K562 (cell line): Measurements from ENCODE around the gene DNAH9.

Experiments used
- CHD2 ChIP-seq: IDR thresholded peaks from 2 replicates; pipeline ENCODE4 v1.6.1; 2011; ENCODE audit warnings: low read depth, low read length
- FOXM1 ChIP-seq, 2 experiments: fragments of 450-650 bp in 1 of 2; sonication (generic) in 1 of 2; formaldehyde crosslinking in 1 of 2; IDR thresholded peaks; 2 replicates each; pipeline versions ENCODE4 v1.6.1 to v1.9.0; 2017 to 2022; ENCODE audit warnings: low read depth in 2 of 2, mild to moderate bottlenecking in 2 of 2, missing genetic modification reagents in 1 of 2, moderate library complexity in 1 of 2
- PTTG1 ChIP-seq: fragments of 450-650 bp; IDR thresholded peaks from 2 replicates; pipeline ENCODE4 v1.6.1; 2016; ENCODE audit warnings: low read depth, mild to moderate bottlenecking, missing genetic modification characterization, missing compliant biosample characterization
- SMC3 ChIP-seq: conservative IDR thresholded peaks from 2 replicates; pipeline ENCODE4 v1.6.1; 2011; ENCODE audit warnings: low read depth, low read length, improper control_type of control experiment; ENCODE audit not compliant: insufficient read depth
- ZBTB7A ChIP-seq: IDR thresholded peaks from 2 replicates; pipeline ENCODE4 v1.6.1; 2011; ENCODE audit warnings: low read depth, mild to moderate bottlenecking, low read length, moderate library complexity, borderline replicate concordance; ENCODE audit not compliant: control insufficient read depth
- ZNF140 ChIP-seq: fragments of 250-450 bp; sonication (Bioruptor Pico); IDR thresholded peaks from 2 replicates; pipeline ENCODE4 v1.8.0; 2021; ENCODE audit warnings: moderate library complexity, mild to moderate bottlenecking, inconsistent platforms
- TF ChIP-seq, protein P1 (sequence below): fragments of 250-450 bp; sonication (Bioruptor Pico); IDR thresholded peaks from 2 replicates; pipeline ENCODE4 v1.5.0; 2020; ENCODE audit warnings: mild to moderate bottlenecking
- TF ChIP-seq, protein P2 (sequence below), 3 experiments: IDR thresholded peaks in 2 of 3; conservative IDR thresholded peaks in 1 of 3; 2 replicates each; pipeline ENCODE4 v1.5.1; 2011 to 2012; ENCODE audit warnings: low read length in 3 of 3, mild to moderate bottlenecking in 3 of 3, control low read depth in 2 of 3, improper control_type of control experiment in 1 of 3, inconsistent platforms in 1 of 3, low read depth in 1 of 3, mixed read lengths in 1 of 3, moderate library complexity in 1 of 3; ENCODE audit not compliant: insufficient read depth in 2 of 3
- TF ChIP-seq, protein P3 (sequence below): sonication (generic); formaldehyde crosslinking; IDR thresholded peaks from 2 replicates; pipeline ENCODE4 v1.8.1; 2022; ENCODE audit warnings: missing genetic modification reagents

DNA sequence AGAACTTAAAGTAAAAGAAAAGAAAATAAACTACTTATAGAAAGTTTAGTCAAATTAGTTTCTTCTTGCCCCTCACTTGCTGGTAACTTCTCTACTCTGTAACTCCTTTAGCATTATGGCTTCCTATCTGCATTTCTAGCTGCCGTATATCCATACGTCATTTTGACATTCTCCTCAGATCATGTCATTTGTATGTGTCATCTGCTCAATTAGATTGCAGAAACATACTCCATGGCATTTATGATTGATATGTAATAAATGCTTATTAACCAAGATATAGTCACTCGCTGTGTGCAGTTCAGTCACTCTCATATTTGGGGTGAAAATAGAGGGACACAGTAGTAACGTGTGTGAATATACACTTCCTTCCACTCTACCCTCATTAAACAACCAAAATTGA is 295.6 kb downstream of the DNAH9 start:
- TF ChIP-seq, protein P1, sequence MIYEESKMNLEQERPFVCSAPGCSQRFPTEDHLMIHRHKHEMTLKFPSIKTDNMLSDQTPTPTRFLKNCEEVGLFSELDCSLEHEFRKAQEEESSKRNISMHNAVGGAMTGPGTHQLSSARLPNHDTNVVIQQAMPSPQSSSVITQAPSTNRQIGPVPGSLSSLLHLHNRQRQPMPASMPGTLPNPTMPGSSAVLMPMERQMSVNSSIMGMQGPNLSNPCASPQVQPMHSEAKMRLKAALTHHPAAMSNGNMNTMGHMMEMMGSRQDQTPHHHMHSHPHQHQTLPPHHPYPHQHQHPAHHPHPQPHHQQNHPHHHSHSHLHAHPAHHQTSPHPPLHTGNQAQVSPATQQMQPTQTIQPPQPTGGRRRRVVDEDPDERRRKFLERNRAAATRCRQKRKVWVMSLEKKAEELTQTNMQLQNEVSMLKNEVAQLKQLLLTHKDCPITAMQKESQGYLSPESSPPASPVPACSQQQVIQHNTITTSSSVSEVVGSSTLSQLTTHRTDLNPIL (CRISPR knock-in tag): no peak
- TF ChIP-seq, protein P2, sequence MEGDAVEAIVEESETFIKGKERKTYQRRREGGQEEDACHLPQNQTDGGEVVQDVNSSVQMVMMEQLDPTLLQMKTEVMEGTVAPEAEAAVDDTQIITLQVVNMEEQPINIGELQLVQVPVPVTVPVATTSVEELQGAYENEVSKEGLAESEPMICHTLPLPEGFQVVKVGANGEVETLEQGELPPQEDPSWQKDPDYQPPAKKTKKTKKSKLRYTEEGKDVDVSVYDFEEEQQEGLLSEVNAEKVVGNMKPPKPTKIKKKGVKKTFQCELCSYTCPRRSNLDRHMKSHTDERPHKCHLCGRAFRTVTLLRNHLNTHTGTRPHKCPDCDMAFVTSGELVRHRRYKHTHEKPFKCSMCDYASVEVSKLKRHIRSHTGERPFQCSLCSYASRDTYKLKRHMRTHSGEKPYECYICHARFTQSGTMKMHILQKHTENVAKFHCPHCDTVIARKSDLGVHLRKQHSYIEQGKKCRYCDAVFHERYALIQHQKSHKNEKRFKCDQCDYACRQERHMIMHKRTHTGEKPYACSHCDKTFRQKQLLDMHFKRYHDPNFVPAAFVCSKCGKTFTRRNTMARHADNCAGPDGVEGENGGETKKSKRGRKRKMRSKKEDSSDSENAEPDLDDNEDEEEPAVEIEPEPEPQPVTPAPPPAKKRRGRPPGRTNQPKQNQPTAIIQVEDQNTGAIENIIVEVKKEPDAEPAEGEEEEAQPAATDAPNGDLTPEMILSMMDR (IDR thresholded peaks at IDR 0.05 in 2 of 3, conservative IDR thresholded peaks at IDR 0.05 in 1 of 3; ENCODE audit: insufficient read depth in 2 of 3, low read depth in 1 of 3, low read length in 3 of 3): no peak
- TF ChIP-seq ZBTB7A: no peak
- TF ChIP-seq, protein P3, sequence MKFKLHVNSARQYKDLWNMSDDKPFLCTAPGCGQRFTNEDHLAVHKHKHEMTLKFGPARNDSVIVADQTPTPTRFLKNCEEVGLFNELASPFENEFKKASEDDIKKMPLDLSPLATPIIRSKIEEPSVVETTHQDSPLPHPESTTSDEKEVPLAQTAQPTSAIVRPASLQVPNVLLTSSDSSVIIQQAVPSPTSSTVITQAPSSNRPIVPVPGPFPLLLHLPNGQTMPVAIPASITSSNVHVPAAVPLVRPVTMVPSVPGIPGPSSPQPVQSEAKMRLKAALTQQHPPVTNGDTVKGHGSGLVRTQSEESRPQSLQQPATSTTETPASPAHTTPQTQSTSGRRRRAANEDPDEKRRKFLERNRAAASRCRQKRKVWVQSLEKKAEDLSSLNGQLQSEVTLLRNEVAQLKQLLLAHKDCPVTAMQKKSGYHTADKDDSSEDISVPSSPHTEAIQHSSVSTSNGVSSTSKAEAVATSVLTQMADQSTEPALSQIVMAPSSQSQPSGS: no peak
- no peak for TF ChIP-seq PTTG1
- TF ChIP-seq CHD2: no peak
- TF ChIP-seq SMC3: no peak
- no peak for TF ChIP-seq ZNF140
- TF ChIP-seq FOXM1 (IDR thresholded peaks at IDR 0.05; ENCODE audit: low read depth): no peak
- no peak for TF ChIP-seq FOXM1 (CRISPR knock-in tag; IDR thresholded peaks at IDR 0.05; ENCODE audit: low read depth)
